ENCODE results near the gene SEMA4C.

Gene SEMA4C

DNA sequence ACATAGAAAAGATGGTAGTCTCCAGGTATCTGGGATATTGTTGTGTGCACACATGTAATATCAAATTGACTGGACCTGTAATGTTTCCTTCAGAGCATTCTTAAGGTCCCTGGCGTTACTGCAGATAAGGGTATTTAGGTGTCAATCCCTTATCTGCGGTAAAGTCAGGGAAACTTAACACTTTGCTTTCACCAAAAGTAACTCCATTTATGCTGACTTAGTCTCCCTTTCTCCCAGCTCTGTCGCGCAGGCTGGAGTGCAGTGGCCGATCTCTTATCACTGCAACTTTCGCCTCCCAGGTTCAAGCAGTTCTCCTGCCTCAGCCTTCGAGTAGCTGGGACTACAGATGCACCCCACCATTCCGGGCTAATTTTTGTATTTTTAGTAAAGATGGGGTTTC lies 52.0 kb downstream of the SEMA4C start:
- no peak for DNase-seq

DNA sequence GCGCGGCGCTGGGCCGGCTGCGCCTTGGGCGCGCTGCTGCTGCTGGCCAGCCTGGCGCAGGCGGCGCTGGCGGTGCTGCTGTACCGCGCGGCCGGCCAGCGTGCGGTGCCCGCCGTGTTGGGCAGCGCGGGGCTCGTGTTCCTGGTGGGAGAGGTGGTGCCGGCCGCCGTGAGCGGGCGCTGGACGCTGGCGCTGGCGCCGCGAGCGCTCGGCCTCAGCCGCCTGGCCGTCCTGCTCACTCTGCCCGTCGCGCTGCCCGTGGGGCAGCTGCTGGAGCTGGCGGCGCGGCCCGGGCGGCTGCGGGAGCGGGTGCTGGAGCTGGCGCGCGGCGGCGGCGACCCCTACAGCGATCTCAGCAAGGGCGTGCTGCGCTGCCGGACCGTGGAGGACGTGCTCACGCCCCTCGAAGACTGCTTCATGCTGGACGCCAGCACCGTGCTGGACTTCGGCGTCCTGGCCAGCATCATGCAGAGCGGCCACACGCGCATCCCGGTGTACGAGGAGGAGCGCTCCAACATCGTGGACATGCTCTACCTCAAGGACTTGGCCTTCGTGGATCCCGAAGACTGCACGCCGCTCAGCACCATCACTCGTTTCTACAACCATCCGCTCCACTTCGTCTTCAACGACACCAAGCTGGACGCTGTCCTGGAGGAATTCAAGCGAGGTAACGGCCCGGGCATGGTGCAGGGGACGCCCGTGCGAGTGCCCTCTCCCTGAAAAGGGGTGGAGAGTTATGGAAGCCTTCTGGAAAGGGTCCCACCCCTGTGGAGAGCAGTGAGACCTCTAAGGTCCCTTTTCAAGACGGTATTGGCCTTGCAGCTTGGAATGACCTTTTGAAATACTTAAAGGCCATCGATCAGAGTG lies 52.8 kb downstream of the SEMA4C start:
- no peak for DNase-seq

DNA sequence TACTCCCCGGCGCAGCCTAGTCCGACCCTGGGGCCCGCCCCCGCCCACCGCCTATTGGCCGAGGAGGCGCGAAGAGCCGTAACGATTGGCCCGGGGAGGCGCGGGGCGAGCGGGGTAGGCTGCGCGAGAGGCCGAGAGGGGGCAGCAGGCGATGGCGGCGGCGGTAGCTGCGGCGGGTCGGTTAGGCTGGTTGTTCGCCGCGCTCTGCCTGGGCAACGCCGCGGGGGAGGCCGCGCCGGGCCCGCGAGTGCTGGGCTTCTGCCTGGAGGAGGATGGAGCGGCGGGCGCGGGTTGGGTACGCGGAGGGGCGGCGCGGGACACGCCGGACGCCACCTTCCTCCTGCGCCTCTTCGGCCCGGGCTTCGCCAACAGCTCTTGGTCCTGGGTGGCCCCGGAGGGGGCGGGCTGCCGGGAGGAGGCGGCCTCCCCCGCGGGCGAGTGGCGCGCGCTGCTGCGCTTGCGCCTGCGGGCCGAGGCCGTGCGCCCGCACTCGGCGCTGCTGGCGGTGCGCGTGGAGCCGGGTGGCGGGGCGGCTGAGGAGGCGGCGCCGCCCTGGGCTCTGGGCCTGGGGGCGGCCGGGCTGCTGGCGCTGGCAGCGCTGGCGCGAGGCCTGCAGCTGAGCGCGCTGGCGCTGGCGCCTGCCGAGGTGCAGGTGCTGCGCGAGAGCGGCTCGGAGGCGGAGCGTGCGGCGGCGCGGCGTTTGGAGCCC lies 53.6 kb downstream of the SEMA4C start, which contains the start of gene CNNM3:
Gene CNNM3, plus strand, starts transcription at position 142 of the 709 bp plus-strand sequence. Its CDS starts 10 bp downstream, at position 152.
- DNase-seq = peak; percentile 97

DNA sequence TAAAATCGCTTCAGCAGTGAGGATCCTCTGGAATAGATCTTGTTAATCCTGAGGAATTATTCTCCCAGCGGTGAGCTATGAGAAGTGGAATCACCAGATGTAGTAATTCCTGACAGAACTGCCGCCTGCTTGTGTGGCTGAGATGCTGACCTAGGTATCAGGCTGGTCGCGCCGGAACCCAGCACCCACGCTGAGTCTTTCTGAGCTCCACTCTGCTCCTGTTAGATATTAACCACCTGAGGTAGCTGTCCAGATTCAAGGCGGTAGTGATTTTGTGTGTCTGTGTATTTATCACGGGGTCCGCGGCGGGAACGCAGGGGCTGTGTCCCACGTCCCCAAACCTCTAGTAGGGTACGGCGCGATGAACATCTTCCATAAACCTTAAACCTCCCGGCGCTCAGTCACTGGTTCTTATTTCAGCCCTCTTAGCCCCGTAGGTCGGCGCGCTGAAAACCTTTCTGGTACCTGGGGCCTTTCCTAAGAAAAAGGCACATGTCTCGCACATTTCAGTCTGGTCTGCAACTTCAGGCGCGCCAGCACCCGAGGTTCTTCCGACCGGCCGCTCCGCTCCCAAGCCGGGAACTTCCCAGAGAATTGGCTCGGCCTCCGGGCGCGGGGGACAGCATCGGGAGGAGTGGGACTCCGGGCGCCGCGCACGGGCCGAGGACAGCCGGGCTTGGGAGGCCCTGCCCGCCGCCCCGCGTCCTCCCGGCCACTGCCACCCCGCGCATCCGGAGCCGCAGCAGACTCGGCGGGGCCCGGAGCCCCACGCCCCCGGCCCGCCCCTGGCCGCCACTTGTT lies 54.4 kb downstream of the SEMA4C start:
- no peak for DNase-seq

DNA sequence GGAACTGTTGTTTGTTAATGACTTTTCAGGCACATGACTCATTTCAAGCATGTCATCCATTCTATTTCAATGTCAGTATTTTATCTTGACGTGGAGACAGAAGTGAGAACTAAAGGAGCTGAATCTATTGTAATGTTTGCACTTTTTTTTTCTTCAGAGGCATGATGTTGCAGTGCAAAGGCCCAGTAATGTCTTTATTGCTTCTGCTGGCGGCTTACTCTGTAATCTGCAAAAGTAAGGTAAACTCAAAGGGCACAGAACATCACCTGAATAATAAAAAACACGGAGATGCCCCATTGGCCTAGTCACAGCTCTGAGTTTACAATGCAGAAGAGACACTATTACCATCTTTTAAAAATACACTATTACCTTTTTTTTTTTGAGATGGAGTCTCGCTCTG lies 56.2 kb downstream of the SEMA4C start:
- DNase-seq = no peak

DNA sequence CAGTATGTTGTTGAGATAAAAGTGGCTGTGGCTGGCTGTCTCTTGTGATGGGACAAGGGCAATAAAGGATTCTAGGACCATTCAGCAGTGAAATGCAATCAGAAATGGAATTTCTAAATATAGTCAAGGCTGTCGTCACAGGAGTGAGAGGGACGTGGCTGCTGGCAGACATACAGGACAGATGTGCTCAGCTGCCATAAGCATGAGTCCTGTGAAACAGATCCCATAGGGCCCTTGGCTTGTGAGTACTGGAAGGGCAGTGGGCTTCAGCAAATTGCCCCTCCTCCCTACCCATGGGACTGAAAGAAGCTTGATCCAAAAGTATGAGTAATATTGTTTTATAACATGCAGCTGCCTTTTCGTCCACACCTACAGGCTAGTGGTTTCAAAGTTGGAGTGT lies 58.0 kb downstream of the SEMA4C start:
- no peak for DNase-seq

DNA sequence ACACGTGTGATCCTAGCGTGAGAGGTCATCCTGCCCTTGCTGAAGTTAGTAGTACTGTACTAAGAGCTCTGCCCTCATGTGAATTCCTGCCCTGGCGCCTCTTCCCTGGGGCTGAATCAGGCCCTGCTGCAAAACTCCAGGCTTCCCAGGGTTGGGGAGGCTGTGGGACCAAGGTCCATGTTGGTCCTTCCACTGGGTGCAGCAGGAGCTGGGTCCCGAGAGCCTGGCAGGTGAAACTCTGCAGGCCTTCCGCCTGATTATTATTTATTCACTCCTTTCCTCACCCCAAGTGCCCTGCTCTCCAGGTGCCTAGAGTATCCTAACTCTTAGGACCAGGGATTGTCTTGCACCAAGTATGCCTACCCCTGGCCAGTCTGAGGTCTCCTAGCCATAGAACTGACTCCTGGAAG lies 59.1 kb downstream of the SEMA4C start:
- DNase-seq = no peak

DNA sequence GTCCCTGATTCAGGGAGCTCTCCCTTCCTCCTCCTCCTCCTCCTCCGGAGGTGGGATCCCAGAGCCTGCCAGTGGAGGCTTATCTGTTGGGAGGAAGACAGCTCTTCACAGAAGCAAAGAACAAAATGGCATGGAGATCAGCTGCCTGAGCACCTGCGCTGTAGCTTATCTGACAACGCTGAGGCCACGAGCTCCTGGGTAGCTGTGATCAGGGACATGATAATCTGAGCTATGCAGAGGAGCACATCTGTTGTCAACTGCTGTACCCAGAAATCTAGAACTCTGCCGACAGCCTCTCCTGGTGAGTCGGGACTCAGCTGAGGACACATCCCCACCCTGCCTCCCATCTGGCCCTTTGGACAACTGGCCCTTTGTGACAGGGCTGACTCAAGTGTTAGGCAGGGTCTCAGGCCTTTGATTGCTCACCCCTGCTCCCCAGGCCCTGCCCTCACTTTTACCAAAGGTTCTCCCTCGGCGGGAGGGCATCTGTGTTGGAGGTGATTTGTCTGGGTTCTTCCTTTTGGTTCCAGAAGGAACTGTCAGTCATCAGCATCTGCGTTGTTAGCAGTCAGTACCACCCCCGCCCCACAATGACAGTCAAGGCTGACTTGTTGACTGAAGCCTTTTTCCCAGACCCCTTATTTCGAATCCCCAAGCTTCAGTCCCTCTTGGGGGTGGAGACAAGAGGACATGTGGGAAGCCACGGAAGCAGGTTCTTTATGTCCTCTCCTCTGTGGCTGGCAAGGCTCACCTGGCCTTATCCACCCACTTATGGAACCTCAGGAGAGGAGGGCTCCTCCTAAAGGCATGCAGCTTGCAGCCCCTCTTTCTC lies 59.7 kb downstream of the SEMA4C start:
- no peak for DNase-seq

Measured in activated CD4-positive, CD25-positive, alpha-beta regulatory T cell treated with anti-CD3 and anti-CD28 coated beads, Interleukin-2, amount 50 U/mL, for 72 hours (primary cell).